Stimulated activated CD8-positive, alpha-beta memory T cell treated with anti-CD3 and anti-CD28 coated beads, Interleukin-7, amount 100 ng/mL, for 48 hours (primary cell): ENCODE data around the gene C11orf87.

Experiments
- DNase-seq, 2 donors: peaks; one replicate each; pipeline ENCODE4 v3.0.0-alpha.2; 2020; ENCODE audit warnings: low read depth in 1 of 2; ENCODE audit errors: extremely low read depth in 1 of 2

The C11orf87 gene

GRCh38 chr11:109421981-109422869, at the start of gene C11orf87:
TSS of gene C11orf87 (plus strand) at chr11:109422190. CDS start at chr11:109423634, 1,444 bp downstream.
- no peak for DNase-seq

GRCh38 chr11:109374032-109374431, 48.0 kb upstream of the C11orf87 start:
- DNase-seq = no peak

GRCh38 chr11:109374441-109374840, 47.5 kb upstream of the C11orf87 start:
- no peak for DNase-seq

GRCh38 chr11:109377039-109377742, 44.8 kb upstream of the C11orf87 start:
- DNase-seq = no peak

GRCh38 chr11:109378034-109378433, 44.0 kb upstream of the C11orf87 start:
- DNase-seq = no peak

- no peak for DNase-seq
Observed at GRCh38 chr11:109383306-109383705, 38.7 kb upstream of the C11orf87 start.

- no peak for DNase-seq
Observed at GRCh38 chr11:109384873-109385272, 37.1 kb upstream of the C11orf87 start.

GRCh38 chr11:109388982-109389381, 33.0 kb upstream of the C11orf87 start:
- no peak for DNase-seq

- no peak for DNase-seq
Observed at GRCh38 chr11:109390752-109391151, 31.2 kb upstream of the C11orf87 start.

GRCh38 chr11:109401545-109401944, 20.4 kb upstream of the C11orf87 start:
- DNase-seq = no peak

GRCh38 chr11:109405671-109406070, 16.3 kb upstream of the C11orf87 start:
- DNase-seq = no peak

- no peak for DNase-seq
Observed at GRCh38 chr11:109416601-109417000, 5.4 kb upstream of the C11orf87 start.

- DNase-seq = no peak
Observed at GRCh38 chr11:109422870-109423465, 978 bp downstream of the C11orf87 start.

GRCh38 chr11:109423466-109424190, 1.6 kb downstream of the C11orf87 start:
- DNase-seq = no peak

GRCh38 chr11:109424901-109425300, 2.9 kb downstream of the C11orf87 start:
- DNase-seq = no peak

- no peak for DNase-seq
Observed at GRCh38 chr11:109425554-109425953, 3.6 kb downstream of the C11orf87 start.

GRCh38 chr11:109426442-109427240, 4.7 kb downstream of the C11orf87 start:
- DNase-seq = no peak

- DNase-seq = no peak
Observed at GRCh38 chr11:109432105-109432504, 10.1 kb downstream of the C11orf87 start.

GRCh38 chr11:109433753-109434256, 11.8 kb downstream of the C11orf87 start:
- no peak for DNase-seq
